Neuronal stem cell (in vitro differentiated cells): ENCODE results near the gene MSANTD1.

Source experiments
- DNase-seq: peaks from one replicate; pipeline ENCODE4 v3.0.0-alpha.2; 2013; ENCODE audit warnings: low spot score
- H2AFZ ChIP-seq: one replicate; pipeline ENCODE4 v1.6.1; 2013; ENCODE audit warnings: mild to moderate bottlenecking, low read length, inconsistent platforms
- H2AK5ac ChIP-seq: 2 replicates; pipeline ENCODE4 v1.6.1; 2013; ENCODE audit warnings: low read depth, mild to moderate bottlenecking, inconsistent platforms, low read length, moderate library complexity, mixed read lengths
- H2BK120ac ChIP-seq: 2 replicates; pipeline ENCODE4 v1.6.1; 2013; ENCODE audit warnings: low read depth, mild to moderate bottlenecking, inconsistent platforms, low read length, moderate library complexity, mixed read lengths
- H2BK12ac ChIP-seq: one replicate; pipeline ENCODE4 v1.6.1; 2013; ENCODE audit warnings: low read length, inconsistent platforms
- H2BK15ac ChIP-seq: 2 replicates; pipeline ENCODE4 v1.6.1; 2013; ENCODE audit warnings: mild to moderate bottlenecking, low read length, inconsistent platforms, mixed read lengths
- H2BK5ac ChIP-seq: one replicate; pipeline ENCODE4 v1.6.1; 2013; ENCODE audit warnings: inconsistent platforms, mild to moderate bottlenecking, low read length, moderate library complexity
- H3K14ac ChIP-seq: one replicate; pipeline ENCODE4 v1.6.1; 2013; ENCODE audit warnings: low read length, inconsistent platforms
- H3K18ac ChIP-seq: 2 replicates; pipeline ENCODE4 v1.6.1; 2013; ENCODE audit warnings: low read length, inconsistent platforms
- H3K23ac ChIP-seq: 2 replicates; pipeline ENCODE4 v1.6.1; 2013; ENCODE audit warnings: low read depth, mild to moderate bottlenecking, mixed read lengths, low read length, inconsistent platforms; ENCODE audit not compliant: poor library complexity
- H3K27ac ChIP-seq: replicated peaks from 3 replicates; pipeline ENCODE4 v1.5.1; 2013; ENCODE audit warnings: low read length, inconsistent platforms
- H3K27me3 ChIP-seq, 3 experiments: 2 replicates each; pipeline ENCODE4 v1.6.1; 2013; ENCODE audit warnings: low read length in 3 of 3, mild to moderate bottlenecking in 2 of 3, inconsistent platforms in 1 of 3, low read depth in 1 of 3, mixed read lengths in 1 of 3, moderate library complexity in 1 of 3; ENCODE audit not compliant: control insufficient read depth in 3 of 3, insufficient read depth in 3 of 3
- H3K36me3 ChIP-seq, 2 donors: replicated peaks in 1 of 2; 2 replicates each; pipeline ENCODE4 v1.6.1; 2013; ENCODE audit warnings: low read length in 2 of 2; ENCODE audit not compliant: control insufficient read depth in 2 of 2, insufficient read depth in 2 of 2
- H3K4ac ChIP-seq: 2 replicates; pipeline ENCODE4 v1.6.1; 2013; ENCODE audit warnings: inconsistent platforms, mild to moderate bottlenecking, low read length, moderate library complexity
- H3K4me1 ChIP-seq, 2 donors: 1 replicate in 1 of 2; 2 replicates in 1 of 2; pipeline ENCODE4 v1.6.1; 2013; ENCODE audit warnings: low read length in 2 of 2, low read depth in 1 of 2; ENCODE audit not compliant: control insufficient read depth in 2 of 2, insufficient read depth in 1 of 2
- H3K4me2 ChIP-seq: one replicate; pipeline ENCODE4 v1.6.1; 2013; ENCODE audit warnings: mild to moderate bottlenecking, low read length, inconsistent platforms; ENCODE audit not compliant: insufficient read depth, poor library complexity, severe bottlenecking
- H3K4me3 ChIP-seq, 2 donors: 2 replicates each; pipeline ENCODE4 v1.5.1; 2013; ENCODE audit warnings: low read length in 2 of 2, mild to moderate bottlenecking in 2 of 2, inconsistent platforms in 1 of 2, moderate library complexity in 1 of 2
- H3K79me1 ChIP-seq: one replicate; pipeline ENCODE4 v1.6.1; 2013; ENCODE audit warnings: low read depth, mild to moderate bottlenecking, inconsistent platforms, low read length, moderate library complexity
- H3K9ac ChIP-seq: one replicate; pipeline ENCODE4 v1.6.1; 2013; ENCODE audit warnings: mild to moderate bottlenecking, low read depth, low read length, inconsistent platforms; ENCODE audit not compliant: poor library complexity
- H3K9me3 ChIP-seq, 2 donors: replicated peaks in 1 of 2; 2 replicates each; pipeline versions ENCODE3 to v1.6.1; 2013; ENCODE audit warnings: low read length in 2 of 2, mild to moderate bottlenecking in 2 of 2, inconsistent platforms in 1 of 2, low read depth in 1 of 2, mixed read lengths in 1 of 2, moderate library complexity in 1 of 2; ENCODE audit not compliant: control insufficient read depth in 2 of 2, insufficient read depth in 1 of 2
- H4K8ac ChIP-seq: one replicate; pipeline ENCODE4 v1.6.1; 2013; ENCODE audit warnings: low read depth, mild to moderate bottlenecking, inconsistent platforms, low read length, moderate library complexity
- H4K91ac ChIP-seq: one replicate; pipeline ENCODE4 v1.6.1; 2013; ENCODE audit warnings: low read length, low read depth, mild to moderate bottlenecking, inconsistent platforms; ENCODE audit not compliant: poor library complexity
- WGBS, 2 donors: extraction: QIAGEN DNeasy Blood & Tissue Kit; methylation state at CpG; one replicate each; pipeline ENCODE4 v1.1.7; 2013; ENCODE audit warnings: missing lambda C conversion rate in 2 of 2, mixed read lengths in 1 of 2; ENCODE audit not compliant: insufficient read length in 2 of 2, insufficient replicate concordance in 1 of 2; ENCODE audit errors: extremely low coverage in 2 of 2; 5-methylcytosine and 5-hydroxymethylcytosine counted together

Gene MSANTD1

DNA sequence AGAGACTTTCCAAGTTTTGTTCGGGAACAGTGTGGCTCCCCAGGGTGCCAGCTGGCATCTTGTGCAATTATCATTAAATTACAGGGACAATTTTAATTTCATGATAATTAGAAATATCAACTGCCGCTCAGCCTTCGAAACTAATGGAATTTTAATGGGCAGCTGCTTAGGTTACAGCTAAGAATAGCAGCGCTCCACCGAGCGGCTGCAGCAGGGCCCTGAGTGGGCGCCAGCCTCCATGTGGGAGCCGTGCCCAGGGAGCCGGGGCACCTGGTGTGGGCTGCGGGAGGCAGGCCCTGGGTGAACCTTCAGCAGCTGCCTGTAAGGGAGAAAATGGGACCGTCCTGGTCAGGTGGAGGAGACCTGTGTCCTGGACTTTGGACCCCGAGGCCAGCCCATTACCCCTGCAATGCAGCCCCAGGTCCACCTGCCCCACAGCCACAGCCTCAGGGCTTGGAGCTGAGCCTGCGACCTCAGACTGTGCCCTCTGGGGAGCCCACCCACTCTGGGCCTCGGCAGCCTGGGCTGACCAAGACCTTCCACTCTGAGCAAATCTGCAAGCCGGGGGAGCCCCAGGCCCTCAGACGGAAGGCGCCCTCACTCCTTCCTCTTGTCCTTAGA, 21.1 kb downstream of the MSANTD1 start:
- peak overlapping the region; percentile 77 for H2BK5ac ChIP-seq
- no peak overlapping the region for H4K8ac ChIP-seq
- H2AFZ ChIP-seq: no peak overlapping the region
- H3K14ac ChIP-seq: no peak overlapping the region
- H3K36me3 ChIP-seq: no peaks in the 10 kb centered on the region
- H3K9ac ChIP-seq: no peak overlapping the region
- no peak overlapping the region for H3K23ac ChIP-seq
- H3K27me3 ChIP-seq: no peaks in the 10 kb centered on the region
- WGBS, 2 donors: no CpG with 5 or more reads among the region's 17 CpGs
- no peak for DNase-seq
- no peak overlapping the region for H3K4ac ChIP-seq
- H3K4me1 ChIP-seq: peaks cover 8 to 12% of the 10 kb centered on the region in 2 donors
- H2BK12ac ChIP-seq: peak overlapping the region; percentile 31
- no peaks in the 10 kb centered on the region for H3K9me3 ChIP-seq
- H4K91ac ChIP-seq: peak overlapping the region; percentile 65
- no peak overlapping the region for H2BK120ac ChIP-seq
- H3K27ac ChIP-seq: no peak overlapping the region
- no peak overlapping the region for H3K4me2 ChIP-seq
- H3K79me1 ChIP-seq: no peaks in the 10 kb centered on the region
- no peak overlapping the region for H2BK15ac ChIP-seq
- H3K18ac ChIP-seq: peak overlapping the region; percentile 52
- no peak overlapping the region for H3K4me3 ChIP-seq
- H2AK5ac ChIP-seq: peak overlapping the region; percentile 89

DNA sequence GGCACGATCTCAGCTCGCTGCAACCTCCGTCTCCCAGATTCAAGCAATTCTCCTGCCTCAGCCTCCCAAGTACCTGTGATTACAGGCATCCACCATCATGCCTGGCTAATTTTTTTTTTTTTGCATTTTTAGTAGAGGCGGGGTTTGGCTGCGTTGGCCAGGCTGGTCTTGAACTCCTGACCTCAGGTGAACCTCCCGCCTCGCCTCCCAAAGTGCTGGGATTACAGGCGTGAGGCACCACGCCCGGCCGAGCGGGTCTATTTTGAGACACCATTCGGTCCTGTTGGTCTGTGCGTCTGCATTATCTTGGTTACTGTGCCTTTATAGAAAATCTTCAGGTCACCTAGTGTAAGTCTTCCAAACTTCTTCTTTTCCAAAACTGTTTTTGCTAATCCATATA, 22.2 kb downstream of the MSANTD1 start:
- Histone ChIP-seq H2BK12ac (no peak overlapping the region), H3K4me2 (no peak overlapping the region), H3K79me1 (no peaks in the 10 kb centered on the region), H3K4me1 (peaks cover 8 to 12% of the 10 kb centered on the region in 2 donors), H3K36me3 (no peaks in the 10 kb centered on the region), H4K91ac (no peak overlapping the region), H3K9ac (no peak overlapping the region), H2AK5ac (no peak overlapping the region), H3K14ac (no peak overlapping the region), H3K4ac (no peak overlapping the region), H3K4me3 (no peak overlapping the region), H3K27ac (no peak overlapping the region), H2BK15ac (no peak overlapping the region), H3K27me3 (no peaks in the 10 kb centered on the region), H3K23ac (no peak overlapping the region), H3K9me3 (no peaks in the 10 kb centered on the region), H2AFZ (no peak overlapping the region), H3K18ac (no peak overlapping the region), H2BK120ac (no peak overlapping the region), H4K8ac (no peak overlapping the region), H2BK5ac (no peak overlapping the region)
- no CpG with 5 or more reads among the region's 14 CpGs for WGBS, 2 donors
- DNase-seq: no peak

DNA sequence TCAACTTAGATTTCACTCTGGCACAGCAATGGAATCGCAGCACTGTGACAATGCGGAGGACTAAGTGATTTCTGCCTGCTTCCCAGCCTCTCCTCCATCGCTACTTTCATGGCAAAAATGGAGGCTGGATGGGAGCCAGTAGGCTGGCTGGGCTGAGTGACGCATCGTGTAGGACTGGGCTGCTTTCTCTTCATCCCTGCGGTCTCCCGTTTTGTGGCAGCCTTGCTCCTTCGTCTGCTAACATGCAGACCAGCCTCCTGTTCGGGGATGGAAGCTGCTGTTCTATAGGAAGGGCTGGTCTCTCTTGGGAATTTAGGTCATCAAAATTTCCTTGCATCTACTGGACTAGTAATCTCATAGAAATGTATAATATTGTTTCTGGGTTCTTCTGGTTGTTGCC, 28.0 kb downstream of the MSANTD1 start:
- no peak overlapping the region for H4K8ac ChIP-seq
- no peak for DNase-seq
- H3K27ac ChIP-seq: no peak overlapping the region
- H2BK15ac ChIP-seq: no peak overlapping the region
- no peak overlapping the region for H2BK120ac ChIP-seq
- H3K79me1 ChIP-seq: no peaks in the 10 kb centered on the region
- H2BK12ac ChIP-seq: no peak overlapping the region
- no peaks in the 10 kb centered on the region for H3K27me3 ChIP-seq
- no peaks in the 10 kb centered on the region for H3K36me3 ChIP-seq
- H3K9me3 ChIP-seq: peaks cover 4 to 9% of the 10 kb centered on the region in 2 donors
- H2AFZ ChIP-seq: peak overlapping the region; percentile 24
- no peak overlapping the region for H4K91ac ChIP-seq
- no CpG with 5 or more reads among the region's 9 CpGs for WGBS, 2 donors
- peak overlapping the region; percentile 30 for H3K18ac ChIP-seq
- H3K4ac ChIP-seq: no peak overlapping the region
- no peak overlapping the region for H3K23ac ChIP-seq
- no peak overlapping the region for H3K9ac ChIP-seq
- H2AK5ac ChIP-seq: no peak overlapping the region
- H3K4me1 ChIP-seq: no peaks in the 10 kb centered on the region
- H3K14ac ChIP-seq: no peak overlapping the region
- no peak overlapping the region for H3K4me3 ChIP-seq
- H2BK5ac ChIP-seq: no peak overlapping the region
- no peak overlapping the region for H3K4me2 ChIP-seq

DNA sequence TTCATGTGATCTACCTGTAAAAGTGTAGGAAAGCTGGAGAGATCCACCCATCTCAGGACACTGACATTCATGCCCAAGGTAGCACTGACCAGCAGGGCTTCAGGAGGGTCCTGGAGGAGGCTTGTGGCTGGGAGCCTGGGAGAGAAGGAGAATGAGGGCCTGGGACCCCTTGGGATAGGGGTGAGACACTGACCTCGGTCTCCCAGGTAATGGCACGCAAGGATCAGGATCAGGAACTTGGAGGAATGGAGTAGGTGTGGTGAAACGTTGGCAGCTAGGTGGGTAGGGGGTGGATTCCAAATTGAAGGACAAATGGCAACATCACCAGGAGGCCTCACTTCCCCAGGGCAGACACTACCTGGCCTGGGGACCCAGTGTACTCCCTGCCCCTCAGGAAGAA, 31.5 kb downstream of the MSANTD1 start:
- no peak overlapping the region for H2BK120ac ChIP-seq
- H3K79me1 ChIP-seq: no peaks in the 10 kb centered on the region
- no peak overlapping the region for H2BK5ac ChIP-seq
- no peak overlapping the region for H3K9ac ChIP-seq
- no CpG with 5 or more reads among the region's 3 CpGs for WGBS, 2 donors
- no peak overlapping the region for H4K8ac ChIP-seq
- H3K9me3 ChIP-seq: peaks cover 4 to 9% of the 10 kb centered on the region in 2 donors
- H3K4me2 ChIP-seq: no peak overlapping the region
- no peak overlapping the region for H2BK12ac ChIP-seq
- H4K91ac ChIP-seq: no peak overlapping the region
- H3K18ac ChIP-seq: no peak overlapping the region
- H3K4ac ChIP-seq: no peak overlapping the region
- H3K27me3 ChIP-seq: no peaks in the 10 kb centered on the region
- H3K36me3 ChIP-seq: no peaks in the 10 kb centered on the region
- no peaks in the 10 kb centered on the region for H3K4me1 ChIP-seq
- no peak overlapping the region for H2AK5ac ChIP-seq
- no peak overlapping the region for H3K4me3 ChIP-seq
- no peak overlapping the region for H3K23ac ChIP-seq
- H2AFZ ChIP-seq: no peak overlapping the region
- H2BK15ac ChIP-seq: no peak overlapping the region
- H3K14ac ChIP-seq: no peak overlapping the region
- DNase-seq: no peak
- H3K27ac ChIP-seq: no peak overlapping the region
